HCT116 (cell line): Measurements from ENCODE around the gene UBA5.
A peak's percentile ranks its signal among the peaks of the same experiment; 100 is the strongest.

Experiments
- ATF3 ChIP-seq: IDR thresholded peaks from 2 replicates; pipeline ENCODE4 v1.6.1; 2012
- CTCF ChIP-seq, 3 experiments: fragments of 200-600 bp in 1 of 3; sonication (generic) in 1 of 3; IDR thresholded peaks in 2 of 3; conservative IDR thresholded peaks in 1 of 3; 2 replicates each; pipeline ENCODE4 v1.5.1; 2012 to 2017; ENCODE audit warnings: low read depth in 2 of 3, low read length in 2 of 3, antibody characterized with exemption in 1 of 3, borderline replicate concordance in 1 of 3, control low read depth in 1 of 3, mild to moderate bottlenecking in 1 of 3, mixed read lengths in 1 of 3, mixed run types in 1 of 3, moderate library complexity in 1 of 3; ENCODE audit not compliant: insufficient read depth in 1 of 3
- ELF1 ChIP-seq: IDR thresholded peaks from 2 replicates; pipeline ENCODE4 v1.6.1; 2012; ENCODE audit warnings: low read depth, borderline replicate concordance
- EZH2 ChIP-seq: fragments of 200-600 bp; sonication (generic); IDR thresholded peaks from 2 replicates; pipeline ENCODE4 v1.6.1; 2017; ENCODE audit warnings: antibody characterized with exemption, mixed run types
- FOSL1 ChIP-seq: IDR thresholded peaks from 2 replicates; pipeline ENCODE4 v1.6.1; 2012; ENCODE audit warnings: low read depth
- MAX ChIP-seq: IDR thresholded peaks from 2 replicates; pipeline ENCODE4 v1.6.1; 2012
- POLR2A ChIP-seq: IDR thresholded peaks from 2 replicates; pipeline ENCODE4 v1.7.0; 2011; ENCODE audit warnings: borderline replicate concordance; ENCODE audit not compliant: insufficient read depth, insufficient read length; ENCODE audit errors: extremely low read depth
- POLR2AphosphoS5 ChIP-seq: IDR thresholded peaks from 2 replicates; pipeline ENCODE4 v1.6.1; 2011; ENCODE audit warnings: mild to moderate bottlenecking, low read depth, low read length, moderate library complexity
- REST ChIP-seq: IDR thresholded peaks from 2 replicates; pipeline ENCODE4 v1.6.1; 2012; ENCODE audit warnings: low read depth
- SP1 ChIP-seq: IDR thresholded peaks from 2 replicates; pipeline ENCODE4 v1.6.1; 2012; ENCODE audit warnings: low read depth
- SRF ChIP-seq: IDR thresholded peaks from 2 replicates; pipeline ENCODE4 v1.6.1; 2012; ENCODE audit warnings: low read depth
- YY1 ChIP-seq: IDR thresholded peaks from 2 replicates; pipeline ENCODE4 v1.6.1; 2011; ENCODE audit warnings: low read length, low read depth, moderate library complexity, mild to moderate bottlenecking; ENCODE audit not compliant: insufficient replicate concordance; ENCODE audit errors: extremely low read depth
- ZNF274 ChIP-seq: fragments of 200-500 bp; sonication (Bioruptor generic); IDR thresholded peaks from 2 replicates; pipeline ENCODE4 v1.6.1; 2014; ENCODE audit warnings: mild to moderate bottlenecking, low read depth, low read length, inconsistent platforms

GRCh38 chr3:132641837-132642538 lies 18.1 kb upstream of the UBA5 start:
- peak; percentile 56 to 71 (median 67) for TF ChIP-seq CTCF (IDR thresholded peaks at IDR 0.05 in 2 of 3, conservative IDR thresholded peaks at IDR 0.05 in 1 of 3; ENCODE audit: borderline replicate concordance in 1 of 3, insufficient read depth in 1 of 3, low read depth in 2 of 3, low read length in 2 of 3)
- no peak for TF ChIP-seq MAX
- TF ChIP-seq SRF = no peak
- TF ChIP-seq YY1 = no peak
- TF ChIP-seq POLR2A = no peak
- TF ChIP-seq SP1 = no peak
- TF ChIP-seq REST = no peak
- no peak for TF ChIP-seq ZNF274
- no peak for TF ChIP-seq ELF1
- TF ChIP-seq POLR2AphosphoS5 = no peak
- TF ChIP-seq ATF3 = no peak
- TF ChIP-seq EZH2 = no peak
- no peak for TF ChIP-seq FOSL1
